ENCODE results near the gene CUL5. TPM values are rescaled to one million over a fixed set of nuclear protein-coding genes. Genes with fewer than 3 reads are reported as not detected.

Gene CUL5
- total and polyA plus RNA-seq, 2 of the 8 experiments (the other 6 are each of a cell fraction or from before 2014, with no cell fraction given), result 4.9 to 31.8 TPM

- POLR2A ChIA-PET (ENCODE audit: partially characterized antibody), result interaction anchor here (1.5 kb wide), 1 partner anchor 35 kb away, joined by 3 read pairs; the partner anchor contains the start of gene CUL5
- Histone ChIP-seq H2AFZ (ENCODE audit: low read length) (no peak overlapping the region), H3K4ac (replicated peaks; ENCODE audit: insufficient read length, low read depth, low read length) (no peak overlapping the region), H3K79me1 (ENCODE audit: low read depth, low read length) (no peaks in the 10 kb centered on the region), H3K23ac (ENCODE audit: insufficient read length) (no peak overlapping the region), H4K5ac (ENCODE audit: insufficient read length, low read depth, low read length) (no peak overlapping the region), H3K27ac (ENCODE audit: low read depth, low read length) (no peak overlapping the region), H2BK20ac (ENCODE audit: low read length) (no peak overlapping the region), H2BK5ac (ENCODE audit: low read depth, low read length) (no peak overlapping the region), H4K91ac (replicated peaks; ENCODE audit: insufficient read length, low read length) (no peak overlapping the region), H3K79me2 (ENCODE audit: control insufficient read depth in 1 of 2, insufficient read depth in 2 of 2, low read length in 2 of 2) (no peaks in the 10 kb centered on the region), H3K23me2 (ENCODE audit: low read depth, low read length) (no peaks in the 10 kb centered on the region), H2BK120ac (replicated peaks; ENCODE audit: low read depth, low read length) (no peak overlapping the region), H3K18ac (ENCODE audit: extremely low read depth, low read length) (no peak overlapping the region), H3K4me2 (ENCODE audit: insufficient read depth in 1 of 2, low read depth in 2 of 2, low read length in 2 of 2) (no peak overlapping the region), H2AK5ac (ENCODE audit: low read depth, low read length) (no peak overlapping the region), H2BK15ac (ENCODE audit: low read length) (no peak overlapping the region), H4K20me1 (replicated peaks in 1 of 2; ENCODE audit: control insufficient read depth in 1 of 2, insufficient read depth in 2 of 2, low read length in 2 of 2) (no peaks in the 10 kb centered on the region), H3K4me1 (replicated peaks in 1 of 4; ENCODE audit: control insufficient read depth in 3 of 4, insufficient read depth in 4 of 4, low read length in 3 of 4) (peaks cover 0 to 4% (median 0%) of the 10 kb centered on the region in 4 experiments; a peak in 1 of 7 replicates), H3K27me3 (replicated peaks in 1 of 4; ENCODE audit: control insufficient read depth in 3 of 4, extremely low read depth in 1 of 4, insufficient read depth in 3 of 4, low read length in 3 of 4) (no peaks in the 10 kb centered on the region), H3K4me3 (ENCODE audit: extremely low read depth in 1 of 4, insufficient read depth in 2 of 4, low read depth in 3 of 4, low read length in 4 of 4) (no peak overlapping the region), H3K9ac (replicated peaks in 1 of 4; ENCODE audit: extremely low read depth in 1 of 4, low read depth in 3 of 4, low read length in 3 of 4) (no peak overlapping the region), H2BK12ac (ENCODE audit: low read depth, low read length) (no peak overlapping the region), H3K56ac (replicated peaks; ENCODE audit: insufficient read length, low read depth, low read length) (no peak overlapping the region), H3K36me3 (ENCODE audit: control insufficient read depth in 2 of 4, insufficient read depth in 4 of 4, low read length in 3 of 4) (no peaks in the 10 kb centered on the region), H3K14ac (ENCODE audit: insufficient read length) (no peak overlapping the region), H3K9me3 (ENCODE audit: insufficient read depth in 2 of 2, low read depth in 1 of 2, low read length in 1 of 2) (no peaks in the 10 kb centered on the region), H4K8ac (ENCODE audit: extremely low read depth, insufficient read depth, low read length) (no peak overlapping the region)
- no peak for FAIRE-seq
- DNase-seq (ENCODE audit: low read depth in 1 of 2, low spot score in 2 of 2), result no peak
- CTCF ChIA-PET (ENCODE audit: partially characterized antibody), result interaction anchor here (1.0 kb wide), 1 partner anchor 346 kb away, joined by 4 read pairs; no protein-coding TSS in a partner anchor
- WGBS, 2 experiments (ENCODE audit: extremely low coverage in 1 of 2, insufficient coverage in 1 of 2, insufficient read length in 1 of 2, insufficient replicate concordance in 2 of 2, low coverage in 1 of 2, low lambda C conversion rate in 2 of 2, missing lambda C conversion rate in 1 of 2), result 73% methylated on average over 1 of the region's 1 CpG; no CpG with 5 or more reads in 1 of the 2 experiments
- no peak for TF ChIP-seq BCL11A (IDR thresholded peaks at IDR 0.05; ENCODE audit: low read depth in 2 of 2, low read length in 2 of 2)
- no peak for TF ChIP-seq POLR2AphosphoS5 (IDR thresholded peaks at IDR 0.05; ENCODE audit: low read depth, low read length)
- TF ChIP-seq USF2 (IDR thresholded peaks at IDR 0.05; ENCODE audit: low read length), result no peak
- TF ChIP-seq EZH2 (IDR thresholded peaks at IDR 0.05; ENCODE audit: low read depth, low read length, severe bottlenecking), result no peak
- no peak for TF ChIP-seq TCF12 (IDR thresholded peaks at IDR 0.05; ENCODE audit: low read depth, low read length)
- no peak for TF ChIP-seq RBBP5 (IDR thresholded peaks at IDR 0.05; ENCODE audit: borderline replicate concordance, low read depth, low read length)
- TF ChIP-seq NRF1 (IDR thresholded peaks at IDR 0.05; ENCODE audit: low read depth, low read length), result no peak
- no peak for TF ChIP-seq RNF2 (IDR thresholded peaks at IDR 0.05; ENCODE audit: borderline replicate concordance, low read depth, low read length, missing control alignments, poor library complexity, severe bottlenecking)
- TF ChIP-seq EP300 (IDR thresholded peaks at IDR 0.05; ENCODE audit: borderline replicate concordance in 1 of 2, low read depth in 2 of 2, low read length in 2 of 2), result no peak
- no peak for TF ChIP-seq SUZ12 (IDR thresholded peaks at IDR 0.05; ENCODE audit: low read length)
- TF ChIP-seq CBX5 (IDR thresholded peaks at IDR 0.05; ENCODE audit: low read depth, low read length), result no peak
- TF ChIP-seq BRCA1 (IDR thresholded peaks at IDR 0.05; ENCODE audit: low read depth, low read length), result no peak
- TF ChIP-seq CHD1 (IDR thresholded peaks at IDR 0.05; ENCODE audit: low read depth, low read length), result no peak
These were observed 35.1 kb upstream of the CUL5 start for GRCh38 chr11:107973641-107974040.
